ENCODE data around the gene GNB5.

- TF ChIP-seq CTCF (conservative IDR thresholded peaks at IDR 0.05) (no peak), ZFX (IDR thresholded peaks at IDR 0.05) (no peak)
Measured at GRCh38 chr15:52184721-52185120, 6.5 kb downstream of the GNB5 start.
